HFFc6 (cell line): ENCODE measurements around the gene PCCA. TPM values are rescaled to one million over a fixed set of nuclear protein-coding genes. Genes with fewer than 3 reads are reported as not detected.

Experiments
- DNase-seq: peaks from one replicate; pipeline ENCODE4 v3.0.0-alpha.2; 2018
- H3K27ac Mint-ChIP-seq: 2 replicates; pipeline ENCODE4 v1.8.0; 2020; ENCODE audit warnings: mild to moderate bottlenecking, mixed read lengths
- H3K27me3 Mint-ChIP-seq: 2 replicates; pipeline ENCODE4 v1.8.0; 2021; ENCODE audit warnings: mild to moderate bottlenecking, moderate library complexity, mixed read lengths; ENCODE audit not compliant: insufficient read depth
- H3K36me3 Mint-ChIP-seq: 2 replicates; pipeline ENCODE4 v1.8.0; 2021; ENCODE audit warnings: low read depth, mixed read lengths
- H3K4me1 Mint-ChIP-seq: 2 replicates; pipeline ENCODE4 v1.8.0; 2020; ENCODE audit warnings: low read depth, mixed read lengths
- H3K4me3 Mint-ChIP-seq: 2 replicates; pipeline ENCODE4 v1.8.0; 2020; ENCODE audit warnings: mild to moderate bottlenecking, moderate library complexity, mixed read lengths
- H3K9me3 Mint-ChIP-seq: 2 replicates; pipeline ENCODE4 v1.8.0; 2020; ENCODE audit warnings: mild to moderate bottlenecking, mixed read lengths
- total RNA-seq, 6 experiments: library from RNA; stranded (reverse); fragmentation: NEBNext Ultra II Directional; extraction: Animal tissue kit (Norgen Biotek cat#: 25700); gene quantifications; 2 replicates in 1 of 6; 3 replicates in 5 of 6; pipeline ENCODE4 v1.2.3, GENCODE V29; 2021
- TF ChIP-seq, protein P1 (sequence below): fragments of 200-600 bp; sonication (generic); IDR thresholded peaks from 2 replicates; pipeline ENCODE4 v1.5.0; 2021; ENCODE audit warnings: antibody characterized with exemption, mild to moderate bottlenecking

Gene PCCA
- total RNA-seq, 6 experiments from 2014 or later: 12.9 to 16.9 (median 14.7) TPM

DNA sequence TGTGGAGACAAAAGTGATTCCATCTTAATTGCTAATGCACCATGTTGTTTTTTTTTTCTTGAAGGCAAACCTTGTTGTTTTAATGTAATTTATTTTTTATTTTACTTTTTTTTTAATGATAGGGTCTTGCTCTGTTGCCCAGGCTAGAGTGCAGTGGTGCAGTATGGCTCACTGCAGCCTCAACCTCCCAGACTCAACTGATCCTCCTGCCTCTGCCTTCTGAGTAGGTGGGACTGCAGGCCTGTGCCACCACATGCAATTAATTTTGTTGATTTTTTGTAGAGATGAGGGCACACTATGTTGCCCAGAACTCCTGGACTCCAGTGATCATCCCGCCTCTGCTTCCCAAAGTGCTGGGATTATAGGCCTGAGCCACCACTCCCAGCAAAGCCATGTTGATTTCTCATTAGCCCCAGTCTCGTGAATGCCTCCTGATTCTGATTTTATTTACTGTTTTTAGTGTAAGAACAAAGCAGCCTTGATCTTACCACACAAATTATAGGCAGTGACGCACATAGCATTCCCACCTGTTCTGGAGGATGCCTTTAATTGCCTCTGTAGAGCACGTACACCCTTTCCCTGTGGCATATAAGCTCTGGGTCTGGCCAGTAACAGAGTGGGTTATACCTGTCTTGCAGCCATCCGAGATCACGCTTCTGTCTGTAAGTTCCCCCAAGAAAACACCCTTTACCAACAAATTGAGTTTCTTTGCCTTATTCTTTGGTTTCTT is 349.3 kb downstream of the PCCA start:
- DNase-seq: no peak
- H3K27ac Mint-ChIP-seq: no peak overlapping the region
- peaks cover 69% of the 10 kb centered on the region for H3K4me1 Mint-ChIP-seq
- no peak overlapping the region for H3K4me3 Mint-ChIP-seq
- H3K36me3 Mint-ChIP-seq: peaks cover 35% of the 10 kb centered on the region
- H3K27me3 Mint-ChIP-seq: no peaks in the 10 kb centered on the region
- H3K9me3 Mint-ChIP-seq: peaks cover 3% of the 10 kb centered on the region; the same call in 1 of the 2 replicates
- TF ChIP-seq, protein P1, sequence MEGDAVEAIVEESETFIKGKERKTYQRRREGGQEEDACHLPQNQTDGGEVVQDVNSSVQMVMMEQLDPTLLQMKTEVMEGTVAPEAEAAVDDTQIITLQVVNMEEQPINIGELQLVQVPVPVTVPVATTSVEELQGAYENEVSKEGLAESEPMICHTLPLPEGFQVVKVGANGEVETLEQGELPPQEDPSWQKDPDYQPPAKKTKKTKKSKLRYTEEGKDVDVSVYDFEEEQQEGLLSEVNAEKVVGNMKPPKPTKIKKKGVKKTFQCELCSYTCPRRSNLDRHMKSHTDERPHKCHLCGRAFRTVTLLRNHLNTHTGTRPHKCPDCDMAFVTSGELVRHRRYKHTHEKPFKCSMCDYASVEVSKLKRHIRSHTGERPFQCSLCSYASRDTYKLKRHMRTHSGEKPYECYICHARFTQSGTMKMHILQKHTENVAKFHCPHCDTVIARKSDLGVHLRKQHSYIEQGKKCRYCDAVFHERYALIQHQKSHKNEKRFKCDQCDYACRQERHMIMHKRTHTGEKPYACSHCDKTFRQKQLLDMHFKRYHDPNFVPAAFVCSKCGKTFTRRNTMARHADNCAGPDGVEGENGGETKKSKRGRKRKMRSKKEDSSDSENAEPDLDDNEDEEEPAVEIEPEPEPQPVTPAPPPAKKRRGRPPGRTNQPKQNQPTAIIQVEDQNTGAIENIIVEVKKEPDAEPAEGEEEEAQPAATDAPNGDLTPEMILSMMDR: no peak

DNA sequence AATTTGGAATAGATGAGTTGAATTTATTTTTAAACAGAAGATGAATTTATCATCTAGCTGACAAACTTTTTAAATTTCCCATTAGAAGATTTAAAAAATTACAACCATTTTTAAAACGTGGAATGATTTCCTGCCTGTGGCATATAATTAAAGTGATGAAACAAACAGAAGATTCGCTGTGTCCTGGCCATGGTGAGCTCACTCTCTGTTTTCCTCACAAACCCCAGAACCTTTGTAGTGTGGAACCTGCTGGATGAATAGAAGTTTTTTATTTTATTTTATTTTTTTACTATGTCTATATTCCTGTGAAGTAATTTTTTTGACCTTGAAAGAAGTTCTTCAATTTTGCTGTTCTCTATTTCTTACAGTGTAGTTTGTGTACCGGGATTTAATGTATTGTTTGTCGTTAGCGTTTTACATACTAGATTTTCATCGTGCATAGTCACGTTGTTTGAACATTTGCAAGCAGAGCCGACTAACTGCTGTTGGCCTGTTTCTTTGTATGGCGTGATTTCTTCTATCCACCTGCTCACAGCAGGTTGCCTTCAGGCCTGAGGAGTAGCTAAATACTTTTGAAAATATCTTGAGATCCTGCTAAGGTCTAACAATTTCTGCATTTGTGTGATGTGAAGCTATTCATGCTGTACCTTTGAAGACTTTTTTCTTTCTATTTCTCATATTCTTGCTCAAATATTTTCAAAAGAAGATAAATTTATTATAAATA is 350.5 kb downstream of the PCCA start:
- H3K27ac Mint-ChIP-seq: peak overlapping the region; percentile 4
- no peaks in the 10 kb centered on the region for H3K27me3 Mint-ChIP-seq
- DNase-seq: no peak
- TF ChIP-seq, protein P1: no peak
- H3K36me3 Mint-ChIP-seq: peaks cover 35% of the 10 kb centered on the region
- no peak overlapping the region for H3K4me3 Mint-ChIP-seq
- H3K9me3 Mint-ChIP-seq: peaks cover 3% of the 10 kb centered on the region; the same call in 1 of the 2 replicates
- H3K4me1 Mint-ChIP-seq: peaks cover 67% of the 10 kb centered on the region

DNA sequence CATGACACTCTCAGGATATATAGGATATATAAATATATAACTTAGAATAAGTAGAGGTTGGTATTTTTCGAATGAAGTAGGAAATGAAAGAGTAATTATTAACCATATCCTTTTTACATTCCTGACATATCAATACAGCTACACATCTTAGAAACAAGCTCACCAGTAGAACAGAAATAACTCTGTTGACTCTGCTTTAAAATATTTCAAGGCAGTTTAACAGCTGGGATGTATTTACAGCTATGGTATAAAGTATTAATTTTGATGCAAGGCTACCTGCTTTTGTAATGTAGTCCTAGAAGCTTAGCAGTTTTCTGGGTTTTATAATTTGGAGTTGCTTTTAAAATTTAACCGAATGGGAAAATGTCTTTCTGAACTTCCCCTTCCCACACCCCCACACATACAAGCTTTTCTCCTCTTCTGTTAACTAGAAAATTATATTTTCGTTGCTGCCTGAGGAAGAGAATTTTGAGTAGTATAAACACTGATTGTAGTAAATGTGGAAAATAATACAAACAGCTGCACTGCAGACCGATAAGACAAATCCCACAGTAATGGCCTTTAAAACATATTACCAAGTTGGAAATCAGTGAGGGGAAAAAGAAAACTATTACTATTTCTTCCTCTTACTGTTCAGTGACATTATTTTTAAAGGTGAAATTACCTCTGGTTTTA is 352.0 kb downstream of the PCCA start:
- TF ChIP-seq, protein P1: no peak
- H3K9me3 Mint-ChIP-seq: peaks cover 3% of the 10 kb centered on the region; the same call in 1 of the 2 replicates
- H3K4me1 Mint-ChIP-seq: peaks cover 58% of the 10 kb centered on the region
- peak overlapping the region; percentile 86 for H3K27ac Mint-ChIP-seq
- peaks cover 23% of the 10 kb centered on the region for H3K36me3 Mint-ChIP-seq
- DNase-seq: peak; percentile 68
- peak overlapping the region; percentile 81 for H3K4me3 Mint-ChIP-seq
- H3K27me3 Mint-ChIP-seq: no peaks in the 10 kb centered on the region

DNA sequence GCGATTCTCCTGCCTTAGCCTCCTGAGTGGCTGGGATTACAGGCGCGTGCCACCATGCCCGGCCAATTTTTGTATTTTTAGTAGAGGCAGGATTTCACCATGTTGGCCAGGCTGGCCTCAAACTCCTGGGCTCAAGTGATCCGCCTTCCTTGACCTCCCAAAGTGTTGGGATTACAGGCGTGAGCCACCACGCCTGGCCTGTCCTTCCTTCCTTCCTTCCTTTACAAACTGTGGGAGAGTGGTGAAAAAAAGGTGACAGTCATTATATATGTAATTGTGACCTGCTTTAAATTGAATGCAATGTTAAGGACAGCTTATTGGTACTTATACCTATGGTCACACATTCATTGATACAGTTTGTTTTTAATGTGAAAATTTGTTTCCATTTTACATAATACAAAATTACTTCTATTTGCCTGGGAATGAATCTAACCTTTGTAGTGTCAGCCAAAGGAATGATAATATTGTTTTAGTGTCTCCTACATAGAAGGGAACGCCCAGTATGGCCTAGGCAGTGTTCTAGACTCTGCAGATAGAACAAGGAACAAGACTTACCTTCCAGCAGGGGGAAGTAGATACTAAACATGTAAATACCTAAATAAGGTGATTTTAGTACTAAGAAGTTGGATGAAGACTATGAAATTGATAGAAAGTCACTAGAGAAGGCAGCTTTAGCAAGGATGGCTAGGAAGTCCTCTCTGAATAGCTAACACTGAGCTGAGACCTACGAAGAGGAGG is 353.4 kb downstream of the PCCA start:
- Mint-ChIP-seq H3K27me3 (no peaks in the 10 kb centered on the region), H3K4me3 (peak overlapping the region; percentile 33)

More for the DNA sequence above, 353.4 kb downstream of the PCCA start:
- Mint-ChIP-seq H3K9me3 (peaks cover 3% of the 10 kb centered on the region; the same call in 1 of the 2 replicates), H3K4me1 (peaks cover 58% of the 10 kb centered on the region), H3K36me3 (peaks cover 24% of the 10 kb centered on the region), H3K27ac (peak overlapping the region; percentile 86)
- TF ChIP-seq, protein P1: peak; percentile 24; the same call in 1 of the 2 replicates
- DNase-seq: no peak
